Neural progenitor cell (in vitro differentiated cells): ENCODE results near the gene CTNNA3.

Source experiments
- CTCF ChIP-seq: fragments of 200-600 bp; sonication (generic); IDR thresholded peaks from 2 replicates; pipeline ENCODE4 v1.5.1; 2017; ENCODE audit warnings: antibody characterized with exemption, mild to moderate bottlenecking
- EZH2phosphoT487 ChIP-seq: fragments of 200-600 bp; sonication (generic); IDR thresholded peaks from 2 replicates; pipeline ENCODE4 v1.6.1; 2017; ENCODE audit warnings: antibody characterized with exemption

- no peak for TF ChIP-seq CTCF
- no peak for TF ChIP-seq EZH2phosphoT487
Measured at GRCh38 chr10:67114945-67115344, 581.0 kb downstream of the CTNNA3 start.
